HG02571 (cell line): ENCODE results near the gene AKNA.
A peak's percentile ranks its signal among the peaks of the same experiment; 100 is the strongest.

Experiments used
- ATAC-seq: cut with Tn5 transposase; IDR thresholded peaks from one replicate; pipeline ENCODE4 v1.9.1; 2021; ENCODE audit warnings: mild to moderate bottlenecking, moderate library complexity; ENCODE audit not compliant: unreplicated experiment

AKNA gene

GRCh38 chr9:114416290-114416689 is 28.5 kb upstream of the AKNA start:
- no peak for ATAC-seq

GRCh38 chr9:114414346-114414745 is 26.6 kb upstream of the AKNA start:
- no peak for ATAC-seq

- ATAC-seq: no peak
Observed at GRCh38 chr9:114413861-114414301, 26.1 kb upstream of the AKNA start.

- ATAC-seq: no peak
Observed at GRCh38 chr9:114412048-114412683, 24.4 kb upstream of the AKNA start.

GRCh38 chr9:114411452-114411851 is 23.7 kb upstream of the AKNA start:
- no peak for ATAC-seq

GRCh38 chr9:114410910-114411309 is 23.1 kb upstream of the AKNA start:
- no peak for ATAC-seq

- ATAC-seq: no peak
Observed at GRCh38 chr9:114409842-114410241, 22.1 kb upstream of the AKNA start.

- ATAC-seq: no peak
Observed at GRCh38 chr9:114409103-114409780, 21.5 kb upstream of the AKNA start.

GRCh38 chr9:114408645-114409044 is 20.9 kb upstream of the AKNA start:
- ATAC-seq: no peak

GRCh38 chr9:114407889-114408288 is 20.1 kb upstream of the AKNA start:
- no peak for ATAC-seq

GRCh38 chr9:114406441-114406840 is 18.7 kb upstream of the AKNA start:
- ATAC-seq: no peak

GRCh38 chr9:114405294-114406034 is 17.7 kb upstream of the AKNA start:
- ATAC-seq: peak; percentile 87

- no peak for ATAC-seq
Observed at GRCh38 chr9:114404531-114404930, 16.7 kb upstream of the AKNA start.

- no peak for ATAC-seq
Observed at GRCh38 chr9:114403153-114403756, 15.5 kb upstream of the AKNA start.

GRCh38 chr9:114401344-114401743 is 13.6 kb upstream of the AKNA start:
- ATAC-seq: no peak

- no peak for ATAC-seq
Observed at GRCh38 chr9:114400772-114401171, 13.0 kb upstream of the AKNA start.

GRCh38 chr9:114400219-114400618 is 12.4 kb upstream of the AKNA start:
- ATAC-seq: no peak

GRCh38 chr9:114399381-114399780 is 11.6 kb upstream of the AKNA start:
- no peak for ATAC-seq

- ATAC-seq: peak; percentile 80
Observed at GRCh38 chr9:114397848-114398605, 10.2 kb upstream of the AKNA start.

GRCh38 chr9:114397219-114397847 is 9.6 kb upstream of the AKNA start:
- no peak for ATAC-seq
